Activated T-helper 2 cell treated with anti-CD3 and anti-CD28 coated beads, Interferon-gamma antibody, Interleukin-2, Interleukin-4, amounts not matched to agents 10 μg/mL and 5 μg/mL and 100 μg/mL, durations not matched to agents 14 hours and 24 hours and 36 hours (primary cell): Measurements from ENCODE around the gene ZNF777. TPM values are rescaled to one million over a fixed set of nuclear protein-coding genes. Genes with fewer than 3 reads are reported as not detected.
A peak's percentile ranks its signal among the peaks of the same experiment; 100 is the strongest.
"Not testable (repeated sequence)": the region's sequence is repeated elsewhere in the genome, so short reads cannot be mapped to it uniquely, and the experiment has no call there.

Source experiments
- DNase-seq: peaks from one replicate; pipeline ENCODE4 v3.0.0; 2021; ENCODE audit warnings: low spot score
- H3K27ac Mint-ChIP-seq: one replicate; pipeline ENCODE4 v1.8.0; 2021; ENCODE audit warnings: mixed read lengths
- H3K27me3 Mint-ChIP-seq: one replicate; pipeline ENCODE4 v1.8.0; 2021; ENCODE audit warnings: low read depth, mixed read lengths
- H3K36me3 Mint-ChIP-seq: one replicate; pipeline ENCODE4 v1.8.0; 2021; ENCODE audit warnings: low read depth, mixed read lengths
- H3K4me1 Mint-ChIP-seq: one replicate; pipeline ENCODE4 v1.8.0; 2021; ENCODE audit warnings: low read depth, mixed read lengths
- H3K4me3 Mint-ChIP-seq: one replicate; pipeline ENCODE4 v1.8.0; 2021; ENCODE audit warnings: low read depth, mild to moderate bottlenecking, moderate library complexity, mixed read lengths
- H3K9me3 Mint-ChIP-seq: one replicate; pipeline ENCODE4 v1.8.0; 2021; ENCODE audit warnings: mixed read lengths
- intact Hi-C: fragments of 100-400 bp; cut with micrococcal nuclease; formaldehyde crosslinking; loops from one replicate; pipeline ENCODE4 v1.15.1; 2023
- total RNA-seq: library from RNA; stranded (reverse); gene quantifications from 2 replicates; pipeline ENCODE4 v1.2.3, GENCODE V29; 2022

The ZNF777 gene
- total RNA-seq, 1 donor from 2014 or later = 16.6 TPM

DNA sequence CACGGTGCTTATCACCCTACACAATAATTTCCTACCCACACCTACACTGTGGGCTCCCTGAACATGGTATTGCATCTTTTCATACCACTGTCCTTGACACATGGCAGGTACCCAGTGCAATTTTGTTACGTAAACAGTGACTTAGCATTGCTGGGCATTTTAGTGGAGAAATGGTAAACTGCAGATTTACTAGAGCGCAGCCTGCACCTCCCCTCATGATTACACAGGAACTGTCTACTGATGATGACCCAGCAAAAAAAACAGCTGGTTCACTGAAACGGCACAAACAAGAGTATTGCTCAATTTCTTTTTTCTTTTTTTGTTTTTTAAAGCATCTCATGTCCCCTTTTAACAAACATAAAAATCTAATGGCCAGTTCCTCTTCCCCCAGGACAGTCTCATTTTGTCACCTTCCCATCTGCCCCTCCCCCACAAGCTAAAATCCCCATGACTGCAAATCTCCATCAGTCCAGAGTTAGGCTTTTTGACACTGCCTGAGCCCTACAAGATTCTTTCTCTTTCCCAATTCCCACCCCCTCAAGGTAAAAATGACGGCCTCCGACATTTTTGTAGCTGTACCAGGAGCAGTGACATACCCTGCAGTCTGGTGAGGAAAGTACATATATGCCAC, 34.0 kb upstream of the ZNF777 start:
- intact Hi-C loops = loop anchor here (5.0 to 10.0 kb wide), 3 partner anchors 107 to 348 kb away; partner anchors contain the start of genes ZNF398 and ZNF783
- H3K9me3 Mint-ChIP-seq = no peaks in the 10 kb centered on the region
- peak overlapping the region; percentile 11 for H3K27ac Mint-ChIP-seq
- H3K4me3 Mint-ChIP-seq = peak overlapping the region; percentile 38
- peaks cover 25% of the 10 kb centered on the region for H3K4me1 Mint-ChIP-seq
- H3K36me3 Mint-ChIP-seq = peaks cover 55% of the 10 kb centered on the region
- H3K27me3 Mint-ChIP-seq = no peaks in the 10 kb centered on the region
- no peak for DNase-seq

DNA sequence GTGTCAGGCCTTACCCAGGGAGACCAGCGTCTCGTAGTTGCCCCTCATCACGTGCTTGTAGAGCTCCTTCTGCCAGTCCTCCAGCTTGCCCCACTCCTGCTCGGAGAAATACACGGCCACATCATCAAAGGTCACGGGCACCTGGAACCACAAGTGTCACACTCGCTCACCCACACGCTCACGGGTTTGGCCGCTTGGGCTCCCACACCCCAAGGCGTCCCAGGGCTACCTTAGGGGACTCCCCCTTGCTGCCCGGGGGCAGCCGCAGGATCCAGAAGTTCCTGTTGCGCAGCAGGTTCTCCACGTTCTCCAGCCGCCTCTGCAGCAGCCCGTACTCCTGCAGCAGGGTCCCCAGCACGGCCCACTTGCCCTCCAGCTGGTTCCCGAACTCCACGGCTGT, 33.1 kb upstream of the ZNF777 start:
- intact Hi-C loops = loop anchor here (10.0 kb wide), 1 partner anchor 229 kb away; the partner anchor contains the start of gene ZNF783
- peaks cover 24% of the 10 kb centered on the region for H3K4me1 Mint-ChIP-seq
- H3K27me3 Mint-ChIP-seq, H3K4me3 Mint-ChIP-seq, H3K9me3 Mint-ChIP-seq, H3K27ac Mint-ChIP-seq, DNase-seq: not testable (repeated sequence)
- peaks cover 62% of the 10 kb centered on the region for H3K36me3 Mint-ChIP-seq

DNA sequence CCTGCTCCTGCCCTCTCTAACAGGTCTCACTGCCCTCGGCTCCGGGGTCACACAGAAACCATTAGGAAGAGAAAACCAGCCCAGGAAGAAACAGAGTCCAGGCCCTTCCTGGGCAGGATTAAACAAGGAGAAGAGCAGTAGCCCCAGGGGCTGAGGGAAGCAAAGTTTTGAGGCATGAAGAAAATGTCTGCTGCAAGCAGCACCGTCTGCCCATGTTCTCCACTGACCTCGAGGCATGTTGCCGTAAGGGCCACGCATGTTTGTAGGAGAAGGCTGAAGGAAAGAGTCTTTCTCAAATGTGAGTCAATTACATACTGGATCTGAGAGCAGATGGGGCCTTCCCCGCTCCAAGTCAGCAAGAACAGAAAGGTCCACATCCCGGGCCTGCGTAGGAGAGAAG, 32.5 kb upstream of the ZNF777 start:
- H3K4me3 Mint-ChIP-seq = no peak overlapping the region
- no peaks in the 10 kb centered on the region for H3K27me3 Mint-ChIP-seq
- DNase-seq = no peak
- H3K36me3 Mint-ChIP-seq = peaks cover 66% of the 10 kb centered on the region
- peaks cover 24% of the 10 kb centered on the region for H3K4me1 Mint-ChIP-seq
- intact Hi-C loops = loop anchor here (10.0 kb wide), 1 partner anchor 229 kb away; the partner anchor contains the start of gene ZNF783
- no peaks in the 10 kb centered on the region for H3K9me3 Mint-ChIP-seq
- H3K27ac Mint-ChIP-seq = no peak overlapping the region

DNA sequence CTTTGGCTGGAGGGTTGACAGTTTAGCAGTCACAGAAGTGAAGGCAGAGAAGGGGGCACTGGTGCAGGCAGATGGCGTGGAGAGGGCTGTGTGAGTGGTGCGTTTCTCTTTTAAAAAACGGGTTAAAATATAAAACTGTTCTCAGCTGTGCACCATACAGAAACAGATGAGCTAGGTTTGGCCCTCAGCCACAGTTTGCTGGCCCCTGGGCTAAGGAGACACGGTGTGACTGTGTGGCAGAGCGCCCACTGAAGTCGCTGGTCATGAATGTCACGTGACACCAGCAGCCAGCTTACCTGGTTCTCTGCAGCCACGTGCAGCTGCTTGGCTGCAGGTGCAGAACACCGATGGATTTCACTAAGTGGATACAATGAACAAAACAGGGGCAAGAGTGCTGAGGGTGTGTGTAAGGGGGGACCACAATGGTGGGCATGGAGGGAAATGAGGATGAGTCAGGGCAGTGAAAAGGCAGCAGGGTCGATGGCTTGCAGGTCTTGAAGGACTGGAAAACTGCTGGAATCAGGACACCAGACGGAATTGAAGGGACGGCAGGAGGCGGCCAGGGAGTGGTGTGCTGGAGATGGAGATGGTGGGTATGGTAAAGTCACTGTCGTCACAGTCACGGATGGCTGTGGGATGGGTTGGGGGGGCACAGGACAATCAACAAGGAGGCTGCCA, 29.4 kb upstream of the ZNF777 start:
- H3K27ac Mint-ChIP-seq = no peak overlapping the region
- H3K4me3 Mint-ChIP-seq = no peak overlapping the region
- H3K36me3 Mint-ChIP-seq = peaks cover 88% of the 10 kb centered on the region

DNA sequence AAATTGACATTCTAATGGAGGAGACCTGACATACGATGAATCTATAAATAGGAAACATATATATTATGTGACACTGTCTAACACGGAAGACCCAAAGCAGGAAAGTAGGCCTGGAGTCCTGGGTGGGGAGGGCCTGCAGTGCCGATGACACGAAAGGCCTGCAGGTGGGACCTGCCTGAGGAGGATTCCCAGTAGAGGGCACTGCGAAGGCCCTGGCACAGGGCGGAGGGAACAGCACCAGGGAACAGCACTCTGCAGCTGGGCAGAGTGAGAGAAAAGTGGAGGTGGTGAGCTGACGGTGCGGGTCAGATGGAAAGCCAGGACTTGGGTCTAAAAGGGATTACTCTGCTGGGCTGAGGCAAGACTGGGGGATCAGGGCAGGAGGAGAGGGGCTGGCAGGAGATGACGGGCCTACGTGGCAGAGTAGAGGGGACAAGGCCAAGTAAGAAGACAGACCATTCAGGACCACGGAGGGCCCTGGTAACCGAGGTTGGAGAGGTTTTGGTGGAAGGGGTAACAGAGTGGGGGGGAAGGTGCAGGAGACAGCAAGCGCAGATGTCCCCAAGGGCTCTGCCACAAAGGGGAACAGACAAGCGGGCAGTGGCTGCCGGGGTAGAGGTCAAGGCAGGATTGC, 28.6 kb upstream of the ZNF777 start:
- H3K27me3 Mint-ChIP-seq = no peaks in the 10 kb centered on the region
- H3K4me1 Mint-ChIP-seq = peaks cover 5% of the 10 kb centered on the region
- peaks cover 89% of the 10 kb centered on the region for H3K36me3 Mint-ChIP-seq
- intact Hi-C loops = loop anchor here (10.0 kb wide), 1 partner anchor 225 kb away; the partner anchor contains the start of gene ZNF783
- no peak overlapping the region for H3K27ac Mint-ChIP-seq
- H3K4me3 Mint-ChIP-seq = no peak overlapping the region
- H3K9me3 Mint-ChIP-seq = no peaks in the 10 kb centered on the region
- DNase-seq = no peak

More for the DNA sequence above, 29.4 kb upstream of the ZNF777 start:
- DNase-seq = no peak
- Mint-ChIP-seq H3K9me3 (no peaks in the 10 kb centered on the region), H3K27me3 (no peaks in the 10 kb centered on the region), H3K4me1 (peaks cover 10% of the 10 kb centered on the region)
- intact Hi-C loops = loop anchor here (10.0 kb wide), 1 partner anchor 225 kb away; the partner anchor contains the start of gene ZNF783

DNA sequence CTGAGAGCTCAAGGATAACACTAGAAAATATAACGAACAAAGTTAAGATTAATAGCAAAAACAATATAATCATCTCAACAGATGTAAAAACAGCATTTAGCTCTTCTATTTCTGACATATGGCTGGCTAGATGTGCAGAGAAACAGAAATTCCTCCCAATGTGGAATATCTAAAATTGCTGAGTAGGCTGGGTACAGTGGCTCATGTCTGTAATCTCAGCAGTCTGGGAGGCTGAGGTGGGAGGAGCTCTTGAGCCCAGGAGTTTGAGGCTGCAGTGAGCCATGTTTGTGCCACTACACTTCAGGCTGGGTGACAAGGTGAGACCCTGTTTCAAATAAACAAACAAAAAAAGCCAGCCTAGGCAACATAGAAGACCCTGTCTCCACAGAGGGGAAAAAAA, 18.7 kb upstream of the ZNF777 start:
- H3K36me3 Mint-ChIP-seq = peaks cover 65% of the 10 kb centered on the region
- DNase-seq = no peak
- no peaks in the 10 kb centered on the region for H3K4me1 Mint-ChIP-seq
- intact Hi-C loops = no loop called here
- no peaks in the 10 kb centered on the region for H3K27me3 Mint-ChIP-seq
- no peak overlapping the region for H3K4me3 Mint-ChIP-seq
- H3K9me3 Mint-ChIP-seq = peaks cover 12% of the 10 kb centered on the region
- no peak overlapping the region for H3K27ac Mint-ChIP-seq

DNA sequence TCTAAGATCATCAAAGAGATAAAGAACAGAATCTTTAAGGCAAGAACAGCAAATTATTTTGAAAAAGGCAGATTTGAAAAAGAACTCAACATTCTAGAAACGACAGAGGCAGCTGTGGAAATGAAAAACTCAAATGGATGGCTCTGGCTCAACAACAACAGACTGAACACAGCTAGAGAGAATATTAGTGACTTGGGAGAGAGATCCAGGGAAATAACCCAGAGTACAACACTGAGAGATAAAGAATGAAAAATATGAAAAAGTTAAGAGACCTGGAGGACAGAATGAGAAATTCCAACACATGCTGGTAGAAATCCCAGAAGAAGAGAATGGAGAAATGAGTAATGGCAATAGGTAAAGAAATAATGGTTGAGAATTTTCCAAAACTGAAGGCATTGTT, 17.9 kb upstream of the ZNF777 start:
- H3K27me3 Mint-ChIP-seq = no peaks in the 10 kb centered on the region

DNA sequence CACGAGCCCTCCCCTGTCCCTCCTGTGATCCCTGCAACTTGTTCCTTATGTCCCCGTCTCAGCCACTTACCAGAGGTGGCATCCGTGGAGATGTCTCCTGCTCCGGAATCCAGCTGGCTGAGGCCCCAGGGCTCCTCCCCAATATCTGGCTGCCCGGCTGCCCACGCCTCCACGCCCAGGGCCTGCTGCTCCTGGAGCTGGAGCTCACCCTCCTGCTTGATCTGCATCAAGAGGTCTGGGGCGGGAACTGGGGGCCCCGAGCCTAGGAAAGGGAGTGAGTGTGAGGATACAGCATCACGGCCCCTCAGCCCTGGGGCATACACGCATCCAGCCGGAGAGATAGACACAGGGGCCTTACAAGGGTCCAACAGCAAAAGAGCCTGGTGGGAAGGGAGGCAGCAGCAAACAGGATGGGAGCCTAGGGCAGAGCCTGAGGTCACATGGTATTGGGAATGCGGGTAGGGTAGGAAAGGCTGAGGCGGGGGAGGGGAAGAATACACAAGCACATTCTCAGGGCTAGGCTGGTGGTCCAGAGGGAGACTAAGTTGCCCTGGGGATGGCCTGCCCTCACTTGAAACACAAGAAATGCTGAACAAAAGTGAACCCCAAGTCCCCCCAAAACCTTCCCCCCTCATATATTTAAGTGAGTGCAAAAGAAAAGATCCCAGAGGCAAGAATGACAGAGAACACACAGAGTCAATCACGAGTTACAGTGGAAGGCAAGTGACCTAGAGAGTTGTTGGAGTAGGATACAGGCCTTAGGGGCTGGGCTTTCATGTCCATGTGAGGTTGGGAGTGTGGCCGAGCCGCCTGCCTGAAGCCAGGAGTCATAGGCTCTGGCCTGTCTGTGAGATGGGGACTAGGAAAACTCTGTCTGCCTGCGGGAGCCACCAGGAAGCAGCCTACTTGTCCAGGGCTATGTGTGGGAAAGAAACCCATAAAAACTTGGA, 16.9 kb upstream of the ZNF777 start:
- no peaks in the 10 kb centered on the region for H3K4me1 Mint-ChIP-seq
- intact Hi-C loops = no loop called here
- no peak overlapping the region for H3K4me3 Mint-ChIP-seq
- H3K9me3 Mint-ChIP-seq = peaks cover 12% of the 10 kb centered on the region
- H3K27me3 Mint-ChIP-seq = no peaks in the 10 kb centered on the region
- H3K36me3 Mint-ChIP-seq = peaks cover 75% of the 10 kb centered on the region
- no peak for DNase-seq
- H3K27ac Mint-ChIP-seq = no peak overlapping the region

More for the DNA sequence above, 17.9 kb upstream of the ZNF777 start:
- no peak for DNase-seq
- peaks cover 67% of the 10 kb centered on the region for H3K36me3 Mint-ChIP-seq
- no peaks in the 10 kb centered on the region for H3K4me1 Mint-ChIP-seq
- intact Hi-C loops = no loop called here
- H3K27ac Mint-ChIP-seq = peak overlapping the region; percentile 5
- H3K4me3 Mint-ChIP-seq = no peak overlapping the region
- peaks cover 12% of the 10 kb centered on the region for H3K9me3 Mint-ChIP-seq

DNA sequence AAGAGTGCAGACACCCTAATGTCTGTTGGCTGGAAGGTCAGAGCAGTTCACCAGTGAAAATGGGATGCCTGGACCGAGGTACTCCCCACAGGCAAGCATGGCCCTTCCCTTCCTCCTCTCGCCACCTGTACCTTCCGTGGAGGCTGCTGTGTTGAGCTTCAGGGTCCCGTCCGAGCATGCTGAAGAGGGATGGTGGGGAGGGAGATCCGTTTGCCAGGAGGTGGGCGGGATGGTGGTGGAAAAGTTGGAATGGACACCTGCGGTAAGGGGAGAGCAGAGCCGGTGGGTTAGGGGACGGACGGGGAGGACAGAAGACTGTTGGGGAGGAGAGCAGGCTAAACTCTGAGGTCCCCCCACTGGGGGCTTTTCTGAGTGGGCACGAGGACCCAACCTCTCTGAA, 15.9 kb upstream of the ZNF777 start:
- H3K27me3 Mint-ChIP-seq = no peaks in the 10 kb centered on the region
- intact Hi-C loops = no loop called here
- H3K4me1 Mint-ChIP-seq = no peaks in the 10 kb centered on the region
- no peak for DNase-seq
- H3K9me3 Mint-ChIP-seq = peaks cover 12% of the 10 kb centered on the region
- peaks cover 84% of the 10 kb centered on the region for H3K36me3 Mint-ChIP-seq
- H3K27ac Mint-ChIP-seq = no peak overlapping the region
- no peak overlapping the region for H3K4me3 Mint-ChIP-seq

DNA sequence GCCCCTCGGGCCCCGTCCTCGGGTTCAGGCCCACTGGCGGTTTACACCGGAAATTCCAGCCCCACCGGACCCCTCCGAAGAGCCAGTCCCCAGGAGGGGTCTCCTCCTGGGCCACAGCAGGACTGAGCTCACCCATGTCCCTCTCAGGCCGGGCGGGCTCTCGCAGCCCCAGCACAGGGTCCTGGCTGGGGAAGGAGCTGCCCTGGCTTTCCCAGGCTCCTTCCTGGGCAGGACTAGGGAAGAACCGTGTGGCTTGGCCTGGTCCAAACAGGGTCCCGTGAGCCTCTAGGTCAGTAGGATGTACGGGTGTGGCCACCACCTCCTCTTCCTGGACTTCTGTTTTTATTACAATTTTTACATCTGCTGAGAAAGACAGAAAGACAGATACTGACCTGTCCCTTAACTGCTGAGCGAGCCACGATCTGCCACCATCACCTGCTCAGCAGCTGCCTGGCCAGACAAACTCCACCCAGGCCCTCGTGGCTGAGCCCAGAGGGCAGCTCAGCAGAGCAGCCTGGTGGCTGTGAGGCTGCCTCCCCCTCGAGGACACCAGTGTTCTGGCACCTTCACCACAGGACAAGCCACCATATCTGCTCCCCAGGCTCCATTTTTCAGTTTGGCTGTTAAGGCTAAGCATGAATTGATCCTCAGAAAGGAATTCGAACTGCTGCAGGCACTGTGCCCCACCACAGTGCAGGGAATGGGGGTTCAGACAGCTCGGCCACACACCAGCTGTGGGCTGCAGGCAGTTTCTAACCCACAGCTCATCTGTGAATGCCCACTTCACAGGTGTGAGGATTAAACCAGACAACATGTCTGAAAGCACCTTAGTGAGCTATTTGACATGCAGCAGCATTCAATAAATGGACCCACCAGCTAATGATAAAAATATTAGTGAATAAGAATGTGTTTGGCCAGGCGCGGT, 14.5 kb upstream of the ZNF777 start:
- Mint-ChIP-seq H3K27me3 (no peaks in the 10 kb centered on the region), H3K9me3 (peaks cover 12% of the 10 kb centered on the region), H3K36me3 (peaks cover 84% of the 10 kb centered on the region), H3K4me3 (no peak overlapping the region), H3K4me1 (no peaks in the 10 kb centered on the region), H3K27ac (no peak overlapping the region)
- no peak for DNase-seq
- intact Hi-C loops = no loop called here

DNA sequence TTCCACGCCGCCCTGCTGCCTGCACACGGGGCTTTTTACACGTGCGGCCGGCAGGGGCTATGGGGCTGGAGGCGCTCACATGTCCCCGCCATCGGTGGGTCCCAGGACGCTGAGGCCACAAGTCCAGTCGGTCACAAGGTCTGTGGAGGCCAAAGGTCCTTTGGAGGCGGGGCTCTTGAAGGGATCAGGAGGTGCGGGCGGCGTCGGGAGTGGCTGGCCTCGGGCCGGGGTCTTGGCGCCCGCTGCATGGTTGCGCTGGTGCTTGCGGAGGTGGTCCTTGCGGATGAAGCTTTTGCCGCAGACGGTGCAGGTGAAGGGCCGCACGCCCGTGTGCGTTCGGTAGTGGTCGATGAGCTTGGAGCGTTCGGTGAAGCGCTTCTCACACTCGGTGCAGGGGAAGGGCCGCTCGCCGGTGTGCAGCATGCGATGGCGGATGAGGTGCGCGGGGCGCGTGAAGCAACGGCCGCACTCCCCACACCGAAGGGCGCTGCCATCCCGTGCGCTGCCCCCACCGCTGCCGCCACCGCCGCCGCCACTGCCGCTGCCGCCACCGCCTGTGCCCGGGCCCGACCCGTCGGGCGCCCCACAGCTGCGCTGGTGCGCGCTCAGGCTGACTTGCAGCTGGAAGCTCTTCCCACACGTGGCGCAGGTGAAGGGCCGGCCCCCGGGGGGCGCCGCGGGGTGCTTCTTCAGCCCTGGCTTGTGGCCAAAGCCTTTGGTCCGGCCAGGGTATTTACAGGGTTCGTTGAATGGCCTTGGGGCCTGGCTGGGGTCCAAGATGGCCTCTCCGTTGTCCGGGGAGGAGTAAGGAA, 13.7 kb upstream of the ZNF777 start:
- Mint-ChIP-seq H3K4me1 (no peaks in the 10 kb centered on the region), H3K27me3 (no peaks in the 10 kb centered on the region), H3K9me3 (peaks cover 12% of the 10 kb centered on the region), H3K27ac (no peak overlapping the region), H3K4me3 (no peak overlapping the region), H3K36me3 (peaks cover 83% of the 10 kb centered on the region)
- intact Hi-C loops = no loop called here
- DNase-seq = no peak
